Heart left ventricle (tissue), 16 donors: Measurements from ENCODE around the gene CIRBP. TPM values are rescaled to one million over a fixed set of nuclear protein-coding genes. Genes with fewer than 3 reads are reported as not detected.

Experiments
- ATAC-seq, 4 donors: fragments of 200-7000 bp; cut with Tn5 transposase; one replicate each; pipeline ENCODE4 v1.9.1; 2020 to 2022; ENCODE audit warnings: moderate library complexity in 4 of 4, mild to moderate bottlenecking in 3 of 4, moderate number of reproducible peaks in 1 of 4
- DNase-seq, 5 donors: peaks; one replicate each; pipeline ENCODE4 v3.0.0-alpha.2; 2020
- H3K27ac ChIP-seq, 12 donors: fragments of 200-600 bp; sonication (generic) in 4 of 12; one replicate each; pipeline versions ENCODE4 v1.5.0 to v1.8.0; 2016 to 2022; ENCODE audit warnings: mild to moderate bottlenecking in 2 of 12
- H3K27me3 ChIP-seq, 9 donors: fragments of 200-600 bp; sonication (generic) in 2 of 9; one replicate each; pipeline versions ENCODE4 v1.5.1 to v1.8.0; 2016 to 2022; ENCODE audit warnings: mild to moderate bottlenecking in 3 of 9
- H3K36me3 ChIP-seq, 9 donors: fragments of 200-600 bp; sonication (generic) in 2 of 9; one replicate each; pipeline versions ENCODE4 v1.5.0 to v1.8.0; 2018 to 2022; ENCODE audit warnings: mild to moderate bottlenecking in 2 of 9
- H3K4me1 ChIP-seq, 12 donors: fragments of 200-600 bp; sonication (generic) in 4 of 12; one replicate each; pipeline versions ENCODE4 v1.5.0 to v1.8.0; 2016 to 2022; ENCODE audit warnings: mild to moderate bottlenecking in 3 of 12
- H3K4me3 ChIP-seq, 12 donors: fragments of 200-600 bp; sonication (generic) in 4 of 12; one replicate each; pipeline versions ENCODE4 v1.5.0 to v1.8.0; 2017 to 2022; ENCODE audit warnings: mild to moderate bottlenecking in 9 of 12, moderate library complexity in 4 of 12
- H3K9me3 ChIP-seq, 12 donors: fragments of 200-600 bp; sonication (generic) in 4 of 12; one replicate each; pipeline versions ENCODE4 v1.5.0 to v1.8.0; 2016 to 2022; ENCODE audit warnings: mild to moderate bottlenecking in 1 of 12
- CTCF ChIP-seq, 12 donors: fragments of 200-600 bp; sonication (generic) in 4 of 12; IDR thresholded peaks; one replicate each; pipeline versions ENCODE4 v1.5.0 to v1.8.0; 2018 to 2022; ENCODE audit warnings: antibody characterized with exemption in 12 of 12, mild to moderate bottlenecking in 5 of 12
- POLR2A ChIP-seq, 2 donors: fragments of 450-650 bp; IDR thresholded peaks; one replicate each; pipeline ENCODE4 v1.6.1; 2017; ENCODE audit warnings: antibody characterized with exemption in 2 of 2, mild to moderate bottlenecking in 2 of 2, moderate library complexity in 2 of 2
- WGBS, 4 donors: extraction: QIAGEN DNeasy Blood & Tissue Kit in 2 of 4; methylation state at CpG; one replicate each; pipeline versions ENCODE4 v1.1.5 to v1.1.7; 2013 to 2018; 5-methylcytosine and 5-hydroxymethylcytosine counted together
- intact Hi-C, 10 donors: fragments of 100-400 bp; cut with DNase I; formaldehyde crosslinking; loops; one replicate each; pipeline versions ENCODE4 v1.11.1 to v1.14.2; 2022
- polyA plus RNA-seq, 2 donors: library from polyadenylated mRNA; stranded (reverse); fragments of 200-250 nt; gene quantifications; one replicate each; pipeline ENCODE4 v1.2.3, GENCODE V29; 2013
- total RNA-seq, 9 donors: library from RNA; depleted of rRNA in 2 of 9; stranded (reverse); fragments of >200 nt in 2 of 9; fragmentation: NEBNext Ultra II Directional in 3 of 9; extraction: Animal tissue kit (Norgen Biotek cat#: 25700) in 3 of 9; gene quantifications; one replicate each; pipeline versions ENCODE4 v1.1.0 to v1.2.4, GENCODE V29; 2016 to 2023
- donor health status: ischemic (EF 13 %, LVEDD 7.1; RV severe dilation, severe dysfunction).
- donor health status: healthy with polysubstance abuse.
- donor health status: DM: no; HTN: yes; CAD: no.
- donor health status: DM: no; HTN: no; CAD: no.
- donor health status: ischemic (EF 25% LVEDD 6.9; RV normal size, moderate dysfunction).
- donor health status: ischemic (EF 25% LVEDD 5.7; RV mildly dilated, moderate dysfunction).
- donor health status: healthy.
- donor health status: DM: yes; HTN: yes; CAD: no.
- donor health status: ischemic (EF 35%, LVEDD 5.7; RV mildly dilated, moderate dysfunction).
- donor health status: nonischemic (EF 11% LVEDD 7.7; RV severe dilation, severe dysfunction).
- donor health status: DM: yes; HTN: yes; CAD: no.
- donor health status: PGD.
- donor health status: ischemic (EF 29% LVEDD 5.4; RV normal size, mild dysfunction).
- donor health status: nonischemic (EF 23%, LVEDD 6.1; RV moderate dilation, normal function).

Gene CIRBP
- total and polyA plus RNA-seq, 11 donors, result 149 to 425 (median 269) TPM

- H3K4me3 ChIP-seq, result no peak overlapping the region
- no peaks in the 10 kb centered on the region for H3K9me3 ChIP-seq
- H3K27ac ChIP-seq, result no peak overlapping the region
- intact Hi-C loops, result loop anchor here in 4 of 10 donors (5.0 to 10.0 kb wide), 5 partner anchors 71 to 241 kb away; partner anchors contain the start of genes PLK5 (in 2 of the 4) and GAMT (in 1 of the 4)
- DNase-seq, result no peak
- TF ChIP-seq CTCF (IDR thresholded peaks at IDR 0.05) (no peak), POLR2A (IDR thresholded peaks at IDR 0.05) (no peak)
- ATAC-seq, result no peak
- H3K4me1 ChIP-seq, result peaks cover 0 to 29% (median 3%) of the 10 kb centered on the region in 12 donors
- WGBS, 4 donors, result 57 to 82% (median 61%) methylated on average over 16 to 29 of the region's 29 CpGs
- peaks cover 0 to 19% (median 10%) of the 10 kb centered on the region in 9 donors for H3K36me3 ChIP-seq
- peaks cover 20 to 52% (median 40%) of the 10 kb centered on the region in 9 donors for H3K27me3 ChIP-seq
Measured at GRCh38 chr19:1283207-1283916, 14.2 kb downstream of the CIRBP start.

- no peak for ATAC-seq
- intact Hi-C loops, result loop anchor here in 4 of 10 donors (5.0 to 10.0 kb wide), 5 partner anchors 71 to 241 kb away; partner anchors contain the start of genes PLK5 (in 2 of the 4) and GAMT (in 1 of the 4)
- peaks cover 20 to 57% (median 45%) of the 10 kb centered on the region in 9 donors for H3K27me3 ChIP-seq
Measured at GRCh38 chr19:1283917-1284292, 14.8 kb downstream of the CIRBP start.

GRCh38 chr19:1284293-1284978 is 15.3 kb downstream of the CIRBP start:
- peak in 1 of 5 donors; percentile 5 for DNase-seq
- Histone ChIP-seq H3K36me3 (peaks cover 0 to 8% (median under 1%) of the 10 kb centered on the region in 9 donors), H3K9me3 (no peaks in the 10 kb centered on the region), H3K4me3 (no peak overlapping the region), H3K27ac (no peak overlapping the region), H3K27me3 (peaks cover 20 to 62% (median 50%) of the 10 kb centered on the region in 9 donors), H3K4me1 (peaks cover 0 to 29% (median 3%) of the 10 kb centered on the region in 12 donors)
- ATAC-seq, result no peak
- intact Hi-C loops, result loop anchor here in 4 of 10 donors (5.0 to 10.0 kb wide), 5 partner anchors 70 to 240 kb away; partner anchors contain the start of genes PLK5 (in 2 of the 4) and GAMT (in 1 of the 4)
- TF ChIP-seq CTCF (IDR thresholded peaks at IDR 0.05), result no peak
- TF ChIP-seq POLR2A (IDR thresholded peaks at IDR 0.05), result no peak
- WGBS, 4 donors, result 78 to 90% (median 82%) methylated on average over 13 to 20 of the region's 20 CpGs

More at GRCh38 chr19:1283917-1284292, 14.8 kb downstream of the CIRBP start:
- H3K9me3 ChIP-seq, result no peaks in the 10 kb centered on the region
- H3K27ac ChIP-seq, result no peak overlapping the region
- peaks cover 0 to 13% (median 6%) of the 10 kb centered on the region in 9 donors for H3K36me3 ChIP-seq
- H3K4me3 ChIP-seq, result no peak overlapping the region
- TF ChIP-seq POLR2A (IDR thresholded peaks at IDR 0.05) (no peak), CTCF (IDR thresholded peaks at IDR 0.05) (no peak)
- peaks cover 0 to 29% (median 3%) of the 10 kb centered on the region in 12 donors for H3K4me1 ChIP-seq
- 69 to 96% (median 86%) methylated on average over 3 to 12 of the region's 12 CpGs for WGBS, 4 donors
- no peak for DNase-seq
